Muscle layer of duodenum (tissue), 2 donors: ENCODE measurements around the gene KRT9.

Experiments used
- H3K27ac ChIP-seq: one replicate; pipeline ENCODE4 v1.7.0; 2013; ENCODE audit warnings: mild to moderate bottlenecking, low read length
- H3K27me3 ChIP-seq: one replicate; pipeline ENCODE4 v1.7.0; 2013; ENCODE audit warnings: low read depth, mild to moderate bottlenecking, control low read depth, low read length
- H3K36me3 ChIP-seq, 2 donors: one replicate each; pipeline ENCODE4 v1.7.0; 2013; ENCODE audit warnings: low read length in 2 of 2, control low read depth in 1 of 2, mild to moderate bottlenecking in 1 of 2; ENCODE audit not compliant: insufficient read depth in 2 of 2, control insufficient read depth in 1 of 2
- H3K4me1 ChIP-seq, 2 donors: one replicate each; pipeline ENCODE4 v1.7.0; 2013; ENCODE audit warnings: low read length in 2 of 2, mild to moderate bottlenecking in 2 of 2, control low read depth in 1 of 2, moderate library complexity in 1 of 2; ENCODE audit not compliant: insufficient read depth in 2 of 2, control insufficient read depth in 1 of 2
- H3K4me3 ChIP-seq, 2 donors: one replicate each; pipeline ENCODE4 v1.7.0; 2013; ENCODE audit warnings: low read length in 2 of 2, low read depth in 1 of 2, mild to moderate bottlenecking in 1 of 2
- H3K9me3 ChIP-seq, 2 donors: one replicate each; pipeline ENCODE4 v1.7.0; 2013; ENCODE audit warnings: low read length in 2 of 2, control low read depth in 1 of 2, mild to moderate bottlenecking in 1 of 2; ENCODE audit not compliant: control insufficient read depth in 1 of 2
- donor health status: healthy.

KRT9 gene

DNA sequence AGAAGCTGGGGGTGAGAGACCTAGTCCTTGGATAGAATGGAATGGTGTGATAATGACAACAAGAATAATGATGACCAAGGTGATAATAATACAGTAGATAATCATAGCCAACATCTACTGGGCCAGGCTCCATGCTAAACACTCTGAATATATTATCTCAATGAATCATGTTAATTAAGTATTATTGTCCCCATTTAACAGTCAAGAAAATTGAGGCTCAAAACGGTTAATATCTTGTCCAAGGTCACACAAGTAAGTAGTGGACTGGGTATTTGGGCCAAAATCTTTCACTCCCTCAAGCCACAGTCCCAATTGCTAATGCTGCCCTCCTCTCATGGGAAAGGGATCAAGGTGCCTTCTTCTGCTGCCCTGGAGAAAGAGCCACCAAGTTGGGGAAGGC is 39.9 kb downstream of the KRT9 start:
- H3K27me3 ChIP-seq: peaks cover 24% of the 10 kb centered on the region
- H3K4me3 ChIP-seq: no peak overlapping the region
- H3K36me3 ChIP-seq: no peaks in the 10 kb centered on the region
- peaks cover 0 to 11% of the 10 kb centered on the region in 2 donors for H3K4me1 ChIP-seq
- H3K9me3 ChIP-seq: no peaks in the 10 kb centered on the region
- H3K27ac ChIP-seq: no peak overlapping the region

DNA sequence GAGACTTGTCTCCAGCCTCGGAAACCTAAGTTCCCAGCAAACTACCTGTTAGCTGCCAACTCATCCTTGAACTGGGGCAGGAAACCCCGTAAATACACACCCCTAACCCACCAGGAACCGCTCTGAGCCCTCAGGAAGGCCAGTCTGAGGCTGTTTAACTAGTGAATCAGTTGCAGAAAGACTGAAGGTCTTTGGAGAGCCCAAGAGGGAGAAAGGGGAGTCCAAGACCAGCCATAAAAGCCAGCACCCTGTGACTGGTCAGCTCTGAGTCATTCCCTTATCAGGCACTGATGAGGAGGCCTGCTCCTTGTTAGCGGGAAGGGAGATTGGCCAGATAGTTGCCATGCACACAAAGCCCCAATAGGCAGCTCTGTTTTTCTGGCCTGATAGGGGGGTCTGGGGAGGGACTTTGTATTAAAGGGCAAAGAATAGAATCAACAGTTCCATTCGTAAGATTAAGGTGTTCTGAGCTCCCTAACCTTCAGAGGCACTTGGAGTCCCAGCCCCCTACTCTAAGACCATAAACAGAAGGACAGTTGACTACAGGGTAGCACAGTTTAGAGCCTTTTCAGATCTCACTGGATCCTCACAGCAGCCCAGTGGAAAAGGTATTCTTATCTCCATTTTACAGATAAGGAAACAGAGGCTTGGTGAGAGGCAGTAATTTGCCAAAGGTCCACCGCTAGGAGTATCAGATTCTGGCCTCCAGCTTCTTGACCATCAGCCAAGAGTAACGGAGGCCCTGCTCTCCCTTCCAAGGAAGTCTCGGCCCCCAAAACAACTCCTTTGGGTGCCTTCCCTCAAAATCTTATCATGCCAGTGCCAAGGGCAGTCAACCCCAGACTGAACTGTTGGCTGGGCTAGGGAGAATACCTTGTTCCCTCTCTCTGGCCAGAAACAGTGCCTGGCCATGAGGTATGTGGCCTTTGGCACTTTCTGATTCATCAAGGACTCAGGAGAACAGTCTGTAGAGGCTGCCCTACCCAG is 41.5 kb downstream of the KRT9 start:
- peak overlapping the region; percentile 37 for H3K27ac ChIP-seq
- H3K27me3 ChIP-seq: peaks cover 26% of the 10 kb centered on the region
- no peak overlapping the region for H3K4me3 ChIP-seq
- no peaks in the 10 kb centered on the region for H3K9me3 ChIP-seq
- no peaks in the 10 kb centered on the region for H3K36me3 ChIP-seq
- peaks cover 0 to 11% of the 10 kb centered on the region in 2 donors for H3K4me1 ChIP-seq

DNA sequence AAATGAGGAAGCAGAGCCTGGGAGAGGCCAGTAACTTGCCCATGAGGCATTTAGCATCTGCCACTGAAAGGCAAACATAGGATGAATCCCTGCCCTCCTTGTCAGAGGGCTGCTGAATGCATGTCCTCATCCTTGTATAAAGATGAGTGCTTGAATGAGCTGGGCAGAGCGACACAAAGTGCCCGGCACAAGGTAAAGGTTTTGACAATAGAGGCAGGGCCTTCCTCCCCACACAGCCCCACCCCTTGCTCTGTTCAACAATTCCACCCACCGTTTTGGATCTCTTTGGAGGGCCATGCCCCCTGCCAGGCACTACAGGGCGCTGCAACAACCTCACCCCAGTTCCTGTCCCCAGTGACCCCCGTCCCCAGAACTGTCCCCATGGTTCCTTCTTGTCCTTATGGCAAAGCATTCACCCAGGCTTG is 42.4 kb downstream of the KRT9 start:
- Histone ChIP-seq H3K4me3 (no peak overlapping the region), H3K4me1 (peaks cover 0 to 11% of the 10 kb centered on the region in 2 donors), H3K36me3 (no peaks in the 10 kb centered on the region), H3K27me3 (peaks cover 24% of the 10 kb centered on the region), H3K27ac (peak overlapping the region; percentile 37), H3K9me3 (no peaks in the 10 kb centered on the region)

DNA sequence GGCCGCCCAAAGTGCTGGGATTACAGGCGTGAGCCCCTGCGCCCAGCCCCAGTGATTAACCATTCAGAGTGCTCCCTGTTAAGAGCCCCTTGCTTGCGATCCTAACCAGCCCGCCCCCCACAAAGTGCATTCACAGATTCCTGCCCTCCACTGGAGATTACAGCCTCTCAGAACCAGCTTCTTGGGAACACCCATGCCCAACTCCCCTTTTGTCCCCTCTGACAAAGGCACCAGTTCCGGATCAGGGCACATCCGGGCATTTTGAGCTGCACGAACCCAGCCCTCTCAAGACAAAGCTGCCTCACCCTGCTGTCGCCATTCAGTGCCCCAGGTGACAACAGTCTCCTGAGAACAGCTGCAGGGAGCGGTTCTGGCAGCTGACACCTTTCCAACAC is 42.9 kb downstream of the KRT9 start:
- Histone ChIP-seq H3K4me1 (peaks cover 0 to 11% of the 10 kb centered on the region in 2 donors), H3K36me3 (no peaks in the 10 kb centered on the region), H3K27me3 (peaks cover 24% of the 10 kb centered on the region), H3K4me3 (no peak overlapping the region), H3K27ac (peak overlapping the region; percentile 37), H3K9me3 (no peaks in the 10 kb centered on the region)

DNA sequence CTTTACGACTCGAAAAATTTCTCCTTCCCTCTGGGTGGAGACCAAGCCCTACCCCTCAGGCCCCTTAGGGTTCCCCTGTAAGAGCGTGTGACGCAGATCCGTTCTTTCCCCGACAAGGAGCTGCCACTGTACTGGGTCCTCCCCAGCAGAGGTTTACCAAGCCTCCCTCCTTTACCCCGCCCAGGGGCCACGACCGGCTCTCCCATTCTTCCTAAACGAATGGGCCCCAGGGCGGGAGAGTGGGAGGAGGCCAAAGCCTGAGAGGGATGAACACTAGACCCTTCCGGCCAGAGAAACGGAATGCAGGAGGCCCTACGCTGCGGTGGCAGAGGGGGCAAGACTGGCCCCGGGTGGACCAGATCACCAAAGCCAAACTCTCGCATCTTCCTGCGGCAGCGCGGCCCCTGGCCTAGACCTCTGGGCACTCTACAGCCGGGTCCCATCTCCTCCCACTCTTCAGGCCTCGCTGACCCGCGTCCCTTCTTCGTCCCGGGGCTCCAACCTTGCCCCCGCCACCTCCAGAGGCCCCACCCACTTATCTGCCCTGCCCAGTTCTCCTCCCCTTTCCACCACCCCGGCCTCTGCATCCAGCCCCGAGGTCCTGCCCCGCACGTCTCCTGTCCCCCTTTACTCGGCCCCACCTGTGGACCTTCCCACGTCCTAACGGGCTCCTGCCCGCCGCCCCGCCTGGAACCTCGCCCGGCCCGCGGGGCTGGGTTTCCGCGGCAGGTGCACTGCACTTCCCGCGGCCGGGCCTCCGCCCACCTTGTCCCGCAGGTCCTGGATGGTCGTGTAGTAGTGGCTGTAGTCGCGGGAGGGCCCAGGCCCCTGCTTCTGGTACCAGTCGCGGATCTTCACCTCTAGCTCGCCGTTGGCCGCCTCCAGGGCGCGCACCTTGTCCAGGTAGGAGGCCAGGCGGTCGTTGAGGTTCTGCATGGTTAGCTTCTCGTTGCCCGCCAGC is 44.5 kb downstream of the KRT9 start:
- Histone ChIP-seq H3K9me3 (no peaks in the 10 kb centered on the region), H3K36me3 (no peaks in the 10 kb centered on the region), H3K27me3 (peaks cover 24% of the 10 kb centered on the region), H3K4me1 (peaks cover 6 to 11% of the 10 kb centered on the region in 2 donors), H3K27ac (peak overlapping the region; percentile 69), H3K4me3 (peak overlapping the region; percentile 46 to 51)

DNA sequence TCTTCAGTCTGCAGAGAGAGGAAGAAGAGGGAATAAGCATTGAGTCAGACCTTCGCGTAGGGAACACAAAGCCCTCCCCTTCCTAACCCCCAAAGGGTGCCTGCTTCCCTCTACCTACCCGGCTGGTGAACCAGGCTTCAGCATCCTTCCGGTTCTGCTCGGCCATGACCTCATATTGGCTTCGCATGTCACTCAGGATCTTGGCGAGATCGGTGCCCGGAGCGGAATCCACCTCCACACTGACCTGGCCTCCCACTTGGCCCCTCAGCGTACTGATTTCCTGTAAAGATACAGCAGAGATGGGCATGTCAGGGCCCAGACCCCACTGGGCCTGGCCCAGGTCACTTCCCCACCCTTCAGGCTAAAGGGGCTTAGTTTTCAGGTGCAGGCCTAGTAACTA is 47.6 kb downstream of the KRT9 start:
- no peaks in the 10 kb centered on the region for H3K9me3 ChIP-seq
- H3K4me3 ChIP-seq: no peak overlapping the region
- H3K4me1 ChIP-seq: peaks cover 6 to 11% of the 10 kb centered on the region in 2 donors
- H3K27me3 ChIP-seq: peaks cover 19% of the 10 kb centered on the region
- no peak overlapping the region for H3K27ac ChIP-seq
- H3K36me3 ChIP-seq: no peaks in the 10 kb centered on the region

DNA sequence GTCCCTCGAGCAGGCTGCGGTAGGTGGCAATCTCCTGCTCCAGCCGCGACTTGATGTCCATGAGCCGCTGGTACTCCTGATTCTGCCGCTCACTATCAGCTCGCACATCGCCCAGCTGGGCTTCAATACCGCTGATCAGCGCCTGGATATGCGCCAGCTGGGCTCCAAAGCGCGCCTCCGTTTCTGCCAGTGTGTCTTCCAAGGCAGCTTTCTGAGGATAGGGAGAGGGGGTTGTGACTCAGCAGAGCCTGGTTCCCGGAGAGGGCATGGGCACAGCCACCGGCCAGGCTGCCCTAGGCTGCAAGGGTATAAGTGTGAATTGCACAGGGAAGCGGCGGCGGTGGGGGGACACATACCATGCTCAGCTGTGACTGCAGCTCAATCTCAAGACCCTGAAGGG is 48.1 kb downstream of the KRT9 start:
- Histone ChIP-seq H3K27ac (no peak overlapping the region), H3K9me3 (no peaks in the 10 kb centered on the region), H3K4me3 (no peak overlapping the region), H3K36me3 (no peaks in the 10 kb centered on the region), H3K27me3 (peaks cover 16% of the 10 kb centered on the region), H3K4me1 (peaks cover 6 to 11% of the 10 kb centered on the region in 2 donors)

DNA sequence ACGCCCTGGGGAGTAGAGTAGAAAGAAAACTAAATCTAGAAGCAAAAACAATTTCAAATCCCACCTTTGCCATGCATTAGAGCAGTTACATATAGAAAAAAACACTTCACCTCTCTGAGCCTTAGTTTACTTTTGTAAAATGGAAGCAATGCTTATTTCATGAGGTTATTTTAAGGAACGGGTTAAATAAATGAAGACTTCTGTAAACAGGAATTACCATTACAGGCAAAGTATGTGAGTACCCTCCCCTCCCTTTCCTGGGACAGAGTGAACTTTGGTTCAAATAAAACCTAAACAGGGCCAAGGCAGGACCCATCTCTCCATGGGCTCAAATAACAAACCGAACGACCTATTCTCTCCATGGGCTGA is 48.6 kb downstream of the KRT9 start:
- Histone ChIP-seq H3K36me3 (no peaks in the 10 kb centered on the region), H3K9me3 (no peaks in the 10 kb centered on the region), H3K4me1 (peaks cover 6 to 8% of the 10 kb centered on the region in 2 donors), H3K27ac (no peak overlapping the region), H3K4me3 (no peak overlapping the region), H3K27me3 (peaks cover 12% of the 10 kb centered on the region)

DNA sequence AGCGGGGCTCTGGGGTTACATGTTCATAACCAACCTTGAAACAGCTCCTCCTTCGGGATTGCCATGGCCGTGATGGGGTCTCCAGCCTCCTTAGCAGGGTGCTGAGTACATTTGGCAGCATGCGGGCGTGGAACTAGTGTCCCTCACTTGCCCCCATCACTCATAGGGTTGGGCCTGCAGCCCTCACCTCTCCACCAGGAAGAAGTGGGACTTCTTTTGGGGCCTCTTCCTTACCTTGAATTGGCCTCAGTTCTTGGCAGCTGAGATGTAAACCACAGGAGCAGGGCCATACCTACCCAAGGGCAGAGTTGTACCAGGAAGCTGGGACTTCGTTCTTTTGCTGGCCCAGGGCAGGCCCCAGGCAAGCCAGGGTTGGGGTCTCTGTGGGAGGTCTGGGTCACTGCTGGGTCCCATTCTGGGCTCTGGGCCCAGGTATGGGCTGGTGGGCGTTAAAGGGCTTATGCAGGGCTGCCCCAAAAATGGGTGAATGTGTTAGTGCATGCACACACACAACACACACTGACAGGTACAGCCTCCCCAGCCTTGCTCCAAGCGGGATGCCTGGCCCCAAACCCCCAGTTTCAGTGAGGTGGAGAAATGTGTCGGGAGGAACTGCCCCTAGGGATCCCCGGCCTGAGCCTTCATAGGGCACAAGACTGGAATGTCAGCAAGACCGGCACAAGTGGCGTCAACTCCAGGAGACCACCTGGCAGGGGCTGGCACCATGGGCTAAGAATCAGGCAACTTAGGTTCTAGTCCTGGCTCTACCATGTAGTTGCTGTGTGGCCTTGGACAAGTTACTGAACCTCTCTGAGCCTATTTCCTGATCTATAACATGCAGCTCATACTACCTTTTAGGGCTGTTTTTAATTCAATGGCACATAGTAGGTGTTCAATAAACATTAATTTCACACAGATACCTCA is 49.3 kb downstream of the KRT9 start:
- Histone ChIP-seq H3K27ac (no peak overlapping the region), H3K27me3 (peaks cover 9% of the 10 kb centered on the region), H3K4me1 (peaks cover 2 to 6% of the 10 kb centered on the region in 2 donors), H3K9me3 (no peaks in the 10 kb centered on the region), H3K36me3 (no peaks in the 10 kb centered on the region), H3K4me3 (no peak overlapping the region)

DNA sequence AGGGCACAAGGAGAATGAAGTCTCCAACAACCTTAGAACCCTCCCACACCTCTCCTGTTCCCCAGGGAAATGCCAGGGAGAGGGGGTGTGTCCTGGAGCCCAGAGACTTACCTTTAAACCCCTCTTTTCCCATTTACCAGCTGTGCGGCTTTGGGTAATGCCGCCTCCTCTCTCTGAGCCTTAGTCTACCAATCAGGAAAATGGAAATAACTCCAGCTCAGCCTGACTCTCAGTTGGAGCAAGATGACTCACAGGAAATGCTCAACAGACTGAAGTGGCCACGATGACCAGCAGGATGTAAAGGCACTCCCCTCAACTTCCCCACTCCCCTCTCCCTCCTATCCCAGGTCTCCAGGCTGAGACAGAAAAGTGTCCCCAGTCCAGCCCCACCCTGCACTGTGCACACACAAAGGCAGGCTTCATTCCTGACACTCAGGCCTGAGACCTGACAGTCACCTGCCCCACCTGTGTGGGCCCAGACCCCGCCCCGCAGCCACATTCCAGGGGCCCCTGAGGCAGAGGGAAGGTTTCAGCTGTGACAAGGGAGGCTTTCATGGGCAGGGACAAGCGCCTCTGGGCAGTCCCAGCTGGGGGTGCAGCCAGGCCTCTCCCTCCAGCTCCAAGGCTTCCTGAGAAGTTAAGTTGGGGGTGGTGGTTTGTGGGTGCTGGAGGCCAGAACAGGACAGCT is 50.1 kb downstream of the KRT9 start:
- H3K27me3 ChIP-seq: peaks cover 1% of the 10 kb centered on the region
- H3K4me1 ChIP-seq: peaks cover 0 to 6% of the 10 kb centered on the region in 2 donors
- no peaks in the 10 kb centered on the region for H3K9me3 ChIP-seq
- no peaks in the 10 kb centered on the region for H3K36me3 ChIP-seq
- H3K27ac ChIP-seq: no peak overlapping the region
- no peak overlapping the region for H3K4me3 ChIP-seq
